Right cardiac atrium (tissue), 5 donors: ENCODE data around the gene ARHGEF10L. TPM values are rescaled to one million over a fixed set of nuclear protein-coding genes. Genes with fewer than 3 reads are reported as not detected.

Experiments
- ATAC-seq, 2 donors: fragments of 200-7000 bp; cut with Tn5 transposase; one replicate each; pipeline versions ENCODE4 v1.8.0 to v1.9.1; 2020; ENCODE audit warnings: moderate library complexity in 2 of 2, mild to moderate bottlenecking in 1 of 2
- DNase-seq, 3 donors: peaks; one replicate each; pipeline ENCODE4 v3.0.0-alpha.2; 2020
- H3K27ac ChIP-seq: one replicate; pipeline ENCODE4 v1.5.1; 2013; ENCODE audit warnings: mild to moderate bottlenecking, low read length, control low read depth, moderate library complexity
- H3K27me3 ChIP-seq: one replicate; pipeline ENCODE4 v1.6.1; 2013; ENCODE audit not compliant: control insufficient read depth, insufficient read depth
- H3K4me1 ChIP-seq: one replicate; pipeline ENCODE4 v1.6.1; 2013; ENCODE audit warnings: low read length; ENCODE audit not compliant: control insufficient read depth, insufficient read depth
- H3K4me3 ChIP-seq: one replicate; pipeline ENCODE4 v1.5.1; 2013; ENCODE audit warnings: low read length, control low read depth
- H3K9me3 ChIP-seq: one replicate; pipeline ENCODE4 v1.6.1; 2013; ENCODE audit warnings: low read length; ENCODE audit not compliant: control insufficient read depth
- WGBS: extraction: QIAGEN DNeasy Blood & Tissue Kit; methylation state at CpG from one replicate; pipeline ENCODE4 v1.1.7; 2013; 5-methylcytosine and 5-hydroxymethylcytosine counted together
- intact Hi-C, 4 donors: fragments of 100-400 bp; cut with DNase I; formaldehyde crosslinking; loops; one replicate each; pipeline versions ENCODE4 v1.11.0 to v1.14.0; 2022 to 2023
- polyA plus RNA-seq: library from polyadenylated mRNA; stranded (reverse); fragments of 200-250 nt; gene quantifications from one replicate; pipeline ENCODE4 v1.2.3, GENCODE V29; 2013
- total RNA-seq, 4 donors: library from RNA; stranded (reverse); fragmentation: NEBNext Ultra II Directional; extraction: Animal tissue kit (Norgen Biotek cat#: 25700); gene quantifications; one replicate each; pipeline ENCODE4 v1.2.1, GENCODE V29; 2021
- donor health status: healthy with polysubstance abuse.
- donor health status: DM: no; HTN: yes; CAD: no.
- donor health status: DM: no; HTN: no; CAD: no.
- donor health status: DM: no; HTN: yes; CAD: no; lungs with severe emphysema.
- donor health status: DM: yes; HTN: yes; CAD: no.

The ARHGEF10L gene
- total and polyA plus RNA-seq, 5 donors = 42.6 to 56.4 (median 54.0) TPM

GRCh38 chr1:17649371-17650106 lies 110.0 kb downstream of the ARHGEF10L start:
- Histone ChIP-seq H3K27me3 (no peaks in the 10 kb centered on the region), H3K4me1 (peaks cover 2% of the 10 kb centered on the region), H3K27ac (no peak overlapping the region), H3K9me3 (no peaks in the 10 kb centered on the region), H3K4me3 (no peak overlapping the region)
- DNase-seq (no peak), ATAC-seq (no peak)
- intact Hi-C loops = loop anchor here in 3 of 4 donors (10.0 kb wide), 3 partner anchors 455 to 935 kb away; partner anchors contain the start of gene IGSF21 (in 2 of the 3)
- WGBS = 88% methylated on average over 11 of the region's 11 CpGs

DNA sequence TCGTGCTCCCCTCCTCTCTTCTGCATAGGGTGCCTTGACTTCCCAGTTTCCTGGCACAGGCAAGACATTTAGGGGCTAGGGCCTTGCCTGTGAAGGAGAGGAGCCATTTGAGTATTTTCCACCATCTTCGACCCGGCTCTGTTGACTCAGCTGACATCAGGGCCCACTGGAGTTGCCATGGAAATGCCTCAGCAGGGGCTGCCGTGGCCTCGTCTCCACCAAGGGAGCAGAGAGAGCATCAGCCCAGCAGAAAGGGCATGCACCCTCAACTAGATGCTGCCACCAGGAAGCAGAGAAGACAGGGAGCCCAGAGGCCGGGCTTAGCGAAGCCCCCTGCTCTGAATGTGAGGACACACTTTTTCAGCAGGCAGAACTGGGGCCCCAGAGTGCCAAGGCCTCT lies 113.8 kb downstream of the ARHGEF10L start:
- no peaks in the 10 kb centered on the region for H3K27me3 ChIP-seq
- ATAC-seq (no peak), DNase-seq (no peak)
- intact Hi-C loops = loop anchor here in 3 of 4 donors (10.0 kb wide), 2 partner anchors 452 to 932 kb away; partner anchors contain the start of gene IGSF21 (in 2 of the 3)
- 67% methylated on average over 7 of the region's 7 CpGs for WGBS
- H3K4me1 ChIP-seq = peaks cover 2% of the 10 kb centered on the region
- no peak overlapping the region for H3K27ac ChIP-seq
- no peaks in the 10 kb centered on the region for H3K9me3 ChIP-seq
- no peak overlapping the region for H3K4me3 ChIP-seq

GRCh38 chr1:17653728-17654351 lies 114.3 kb downstream of the ARHGEF10L start:
- no peaks in the 10 kb centered on the region for H3K9me3 ChIP-seq
- H3K27ac ChIP-seq = no peak overlapping the region
- ATAC-seq (peak; percentile 27 to 38), DNase-seq (peak; percentile 39 to 76 (median 73))
- H3K4me1 ChIP-seq = peaks cover 2% of the 10 kb centered on the region
- WGBS = 59% methylated on average over 9 of the region's 9 CpGs
- no peaks in the 10 kb centered on the region for H3K27me3 ChIP-seq
- no peak overlapping the region for H3K4me3 ChIP-seq
- intact Hi-C loops = loop anchor here in 3 of 4 donors (10.0 kb wide), 2 partner anchors 451 to 931 kb away; partner anchors contain the start of gene IGSF21 (in 2 of the 3)

GRCh38 chr1:17654519-17654918 lies 115.0 kb downstream of the ARHGEF10L start:
- ATAC-seq (peak in 1 of 2 donors; percentile 15), DNase-seq (no peak)
- intact Hi-C loops = loop anchor here in 3 of 4 donors (10.0 kb wide), 2 partner anchors 450 to 930 kb away; partner anchors contain the start of gene IGSF21 (in 2 of the 3)
- Histone ChIP-seq H3K4me3 (no peak overlapping the region), H3K4me1 (peaks cover 2% of the 10 kb centered on the region), H3K27me3 (no peaks in the 10 kb centered on the region), H3K9me3 (no peaks in the 10 kb centered on the region), H3K27ac (no peak overlapping the region)
- 67% methylated on average over 2 of the region's 2 CpGs for WGBS

GRCh38 chr1:17655169-17655568 lies 115.7 kb downstream of the ARHGEF10L start:
- Histone ChIP-seq H3K4me3 (no peak overlapping the region), H3K27ac (no peak overlapping the region), H3K27me3 (no peaks in the 10 kb centered on the region), H3K4me1 (peaks cover 2% of the 10 kb centered on the region), H3K9me3 (no peaks in the 10 kb centered on the region)
- 94% methylated on average over 1 of the region's 1 CpG for WGBS
- ATAC-seq (no peak), DNase-seq (no peak)
- intact Hi-C loops = loop anchor here in 3 of 4 donors (10.0 kb wide), 2 partner anchors 450 to 930 kb away; partner anchors contain the start of gene IGSF21 (in 2 of the 3)

DNA sequence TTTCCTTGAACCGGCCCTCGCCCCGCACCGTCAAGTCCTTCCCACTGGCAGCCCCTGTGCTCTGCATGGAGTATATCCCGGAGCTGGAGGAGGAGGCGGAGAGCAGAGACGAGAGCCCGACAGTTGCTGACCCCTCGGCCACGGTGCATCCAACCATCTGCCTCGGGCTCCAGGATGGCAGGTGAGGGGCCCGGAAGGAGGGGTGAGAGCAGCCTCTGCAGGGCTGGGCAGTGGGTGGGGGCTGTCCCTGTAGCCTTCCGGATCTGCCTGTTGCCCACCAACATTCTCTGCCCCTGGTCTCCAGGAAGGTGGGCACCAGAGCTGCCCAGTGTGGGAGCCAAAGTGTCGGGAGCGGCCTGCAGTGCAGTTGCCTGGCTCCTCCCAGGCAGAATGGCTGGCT lies 116.4 kb downstream of the ARHGEF10L start:
- no peaks in the 10 kb centered on the region for H3K27me3 ChIP-seq
- no peak overlapping the region for H3K4me3 ChIP-seq
- no peak for DNase-seq
- H3K4me1 ChIP-seq = peaks cover 2% of the 10 kb centered on the region
- H3K27ac ChIP-seq = no peak overlapping the region
- intact Hi-C loops = loop anchor here in 3 of 4 donors (10.0 kb wide), 2 partner anchors 449 to 929 kb away; partner anchors contain the start of gene IGSF21 (in 2 of the 3)
- ATAC-seq = no peak
- 91% methylated on average over 15 of the region's 15 CpGs for WGBS
- no peaks in the 10 kb centered on the region for H3K9me3 ChIP-seq

DNA sequence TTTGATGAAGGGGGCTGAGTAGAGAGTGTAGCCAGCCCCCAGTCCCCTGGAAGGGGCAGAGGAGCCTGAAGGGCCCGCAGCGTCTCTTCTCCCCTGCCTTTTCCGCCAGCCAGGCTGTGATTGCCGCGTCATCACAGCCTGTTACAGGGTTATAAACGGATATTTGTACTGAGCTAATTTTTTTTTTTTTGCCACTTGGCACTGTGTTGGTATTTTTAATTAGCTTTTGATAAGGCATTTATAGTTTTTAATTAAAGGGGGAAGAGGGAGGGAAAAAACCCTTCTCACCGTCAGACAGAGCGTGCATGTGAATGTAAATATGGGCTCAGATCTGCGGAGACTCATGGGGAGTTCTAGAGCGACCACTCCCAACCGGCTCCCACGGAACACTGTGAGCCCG lies 117.9 kb downstream of the ARHGEF10L start:
- peaks cover 2% of the 10 kb centered on the region for H3K4me1 ChIP-seq
- intact Hi-C loops = loop anchor here in 3 of 4 donors (10.0 kb wide), 2 partner anchors 447 to 927 kb away; partner anchors contain the start of gene IGSF21 (in 2 of the 3)
- no peaks in the 10 kb centered on the region for H3K9me3 ChIP-seq
- no peak overlapping the region for H3K4me3 ChIP-seq
- no peak for ATAC-seq
- no peak for DNase-seq
- 82% methylated on average over 13 of the region's 13 CpGs for WGBS
- H3K27ac ChIP-seq = no peak overlapping the region
- H3K27me3 ChIP-seq = no peaks in the 10 kb centered on the region

DNA sequence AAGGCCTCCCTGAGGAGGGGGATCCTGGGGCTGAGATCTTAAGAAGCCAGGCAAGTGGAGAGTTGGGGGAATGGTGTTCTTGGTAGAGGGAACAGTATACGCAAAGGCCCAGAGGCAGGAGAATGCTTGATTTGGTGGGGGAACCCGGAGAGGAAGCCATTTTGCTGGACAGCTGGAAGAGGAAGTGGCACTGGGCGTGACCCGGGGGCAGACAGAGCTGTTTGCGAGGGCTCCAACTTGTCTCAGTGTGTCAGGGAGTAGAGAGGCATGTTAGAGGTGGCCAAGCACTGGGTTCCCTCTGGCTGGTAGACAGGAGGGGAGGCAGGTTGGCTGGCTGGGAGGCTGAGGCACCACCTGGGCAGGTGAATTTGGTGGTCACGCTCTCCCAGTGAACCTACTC lies 119.3 kb downstream of the ARHGEF10L start:
- no peak for ATAC-seq
- intact Hi-C loops = loop anchor here in 3 of 4 donors (10.0 kb wide), 2 partner anchors 446 to 926 kb away; partner anchors contain the start of gene IGSF21 (in 2 of the 3)
- no peak overlapping the region for H3K4me3 ChIP-seq
- no peak for DNase-seq
- H3K4me1 ChIP-seq = no peaks in the 10 kb centered on the region
- H3K27me3 ChIP-seq = no peaks in the 10 kb centered on the region
- H3K9me3 ChIP-seq = no peaks in the 10 kb centered on the region
- no peak overlapping the region for H3K27ac ChIP-seq
- 80% methylated on average over 6 of the region's 6 CpGs for WGBS

GRCh38 chr1:17661546-17662157 lies 122.2 kb downstream of the ARHGEF10L start:
- Histone ChIP-seq H3K9me3 (no peaks in the 10 kb centered on the region), H3K27ac (no peak overlapping the region), H3K4me1 (no peaks in the 10 kb centered on the region), H3K27me3 (no peaks in the 10 kb centered on the region), H3K4me3 (no peak overlapping the region)
- ATAC-seq = peak; percentile 6 to 27
- 57% methylated on average over 15 of the region's 15 CpGs for WGBS
- peak; percentile 55 to 84 (median 79) for DNase-seq
- intact Hi-C loops = loop anchor here in 3 of 4 donors (10.0 kb wide), 2 partner anchors 163 to 243 kb away; no protein-coding TSS in a partner anchor

DNA sequence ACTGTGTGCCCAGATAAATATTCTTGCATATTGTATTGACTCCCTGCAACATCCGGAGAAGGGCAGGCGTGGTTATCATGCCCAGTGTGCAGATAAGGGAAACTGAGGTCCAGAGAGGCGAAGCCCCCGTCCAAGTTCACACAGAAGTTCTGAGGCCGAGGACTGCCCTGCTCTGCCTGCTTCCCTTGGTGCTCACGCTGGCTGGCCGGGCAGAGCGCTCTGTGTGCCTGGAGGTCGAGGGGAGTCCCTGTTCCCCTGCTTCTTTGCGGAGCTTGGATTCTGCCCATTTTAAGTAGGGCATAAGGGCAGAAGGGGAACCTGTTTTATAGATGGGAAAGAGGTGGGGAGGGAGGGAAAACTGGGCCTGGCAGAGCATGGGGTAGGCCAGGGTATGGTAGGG lies 122.8 kb downstream of the ARHGEF10L start:
- ATAC-seq (no peak), DNase-seq (no peak)
- 93% methylated on average over 10 of the region's 10 CpGs for WGBS
- Histone ChIP-seq H3K4me3 (no peak overlapping the region), H3K4me1 (no peaks in the 10 kb centered on the region), H3K27me3 (no peaks in the 10 kb centered on the region), H3K9me3 (no peaks in the 10 kb centered on the region), H3K27ac (no peak overlapping the region)
- intact Hi-C loops = loop anchor here in 3 of 4 donors (10.0 kb wide), 2 partner anchors 163 to 243 kb away; no protein-coding TSS in a partner anchor
